GM21367 (cell line): ENCODE measurements around the gene RAB40C.

Experiments
- ATAC-seq: cut with Tn5 transposase; IDR thresholded peaks from one replicate; pipeline ENCODE4 v1.9.1; 2021; ENCODE audit not compliant: unreplicated experiment

RAB40C gene

DNA sequence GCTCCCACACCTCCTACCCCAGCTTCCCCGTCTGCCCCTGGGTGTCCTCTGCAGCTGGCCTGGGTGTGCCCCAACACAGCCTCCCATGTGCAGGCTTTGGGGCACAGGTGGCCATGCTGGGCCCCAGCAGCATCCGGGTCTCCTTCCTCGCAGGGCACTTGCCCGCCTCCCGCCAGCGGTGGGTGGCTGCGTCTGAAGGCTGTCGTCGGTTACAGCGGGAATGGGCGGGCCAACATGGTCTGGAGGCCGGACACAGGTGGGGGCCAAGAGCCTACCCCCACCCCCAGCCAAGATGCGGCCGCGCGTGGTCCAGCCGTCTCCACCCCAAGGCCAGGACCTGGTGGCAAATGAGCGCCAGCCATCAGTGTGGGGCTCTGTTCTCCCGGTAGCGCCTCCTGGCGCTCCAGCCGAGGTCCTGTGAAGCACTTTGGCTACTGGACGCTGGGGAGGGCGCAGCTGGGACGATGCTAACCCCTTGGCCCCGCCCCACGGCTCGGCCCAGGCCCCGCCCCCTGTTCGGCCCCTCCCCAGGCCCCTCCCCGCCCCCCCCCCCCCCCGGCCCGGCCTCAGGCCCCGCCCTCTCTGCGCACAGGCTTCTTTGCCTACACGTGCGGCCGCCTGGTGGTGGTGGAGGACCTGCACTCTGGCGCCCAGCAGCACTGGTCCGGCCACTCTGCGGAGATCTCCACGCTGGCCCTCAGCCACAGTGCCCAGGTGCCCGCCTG is 70.8 kb downstream of the RAB40C start:
- ATAC-seq = no peak

DNA sequence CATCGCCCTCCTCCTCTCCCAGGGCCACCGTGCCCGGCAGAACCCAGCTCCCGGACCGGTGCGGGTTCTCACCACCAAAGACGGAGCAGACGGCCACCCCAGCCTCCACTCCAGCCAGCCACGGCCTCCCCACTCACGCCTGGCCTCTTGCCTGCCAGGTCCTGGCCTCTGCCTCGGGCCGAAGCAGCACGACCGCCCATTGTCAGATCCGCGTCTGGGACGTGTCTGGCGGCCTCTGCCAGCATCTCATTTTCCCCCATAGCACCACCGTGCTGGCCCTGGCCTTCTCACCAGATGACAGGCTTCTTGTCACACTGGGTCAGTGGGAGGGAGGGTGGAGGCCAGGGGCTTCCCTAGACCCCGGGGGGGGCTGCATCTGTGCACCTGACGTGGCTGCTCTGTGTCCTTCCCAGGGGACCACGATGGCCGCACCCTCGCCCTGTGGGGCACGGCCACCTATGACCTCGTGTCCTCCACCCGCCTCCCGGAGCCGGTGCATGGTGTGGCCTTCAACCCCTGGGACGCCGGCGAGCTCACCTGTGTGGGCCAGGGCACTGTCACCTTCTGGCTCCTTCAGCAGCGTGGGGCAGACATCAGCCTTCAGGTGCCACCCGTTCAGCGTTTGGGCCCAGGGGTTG is 71.4 kb downstream of the RAB40C start:
- ATAC-seq = no peak

DNA sequence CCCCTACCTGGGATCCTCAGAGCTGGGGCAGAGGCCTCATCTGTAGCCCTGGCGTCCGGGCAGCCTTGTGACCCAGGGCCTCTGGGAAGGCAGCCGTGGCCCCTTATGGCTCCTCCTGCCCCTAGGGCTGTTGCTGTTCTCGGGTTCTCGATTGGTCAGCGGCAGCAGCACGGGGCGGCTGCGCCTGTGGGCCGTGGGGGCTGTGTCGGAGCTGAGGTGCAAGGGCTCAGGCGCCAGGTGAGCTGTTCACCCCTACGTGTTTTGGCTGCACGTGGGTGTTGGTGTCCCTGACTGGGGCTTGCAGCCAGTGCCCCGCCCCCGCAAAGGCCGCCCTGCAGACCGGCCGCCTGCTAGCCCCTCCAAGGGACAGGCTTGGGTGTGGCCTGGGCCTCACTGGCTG is 72.2 kb downstream of the RAB40C start:
- ATAC-seq = no peak

DNA sequence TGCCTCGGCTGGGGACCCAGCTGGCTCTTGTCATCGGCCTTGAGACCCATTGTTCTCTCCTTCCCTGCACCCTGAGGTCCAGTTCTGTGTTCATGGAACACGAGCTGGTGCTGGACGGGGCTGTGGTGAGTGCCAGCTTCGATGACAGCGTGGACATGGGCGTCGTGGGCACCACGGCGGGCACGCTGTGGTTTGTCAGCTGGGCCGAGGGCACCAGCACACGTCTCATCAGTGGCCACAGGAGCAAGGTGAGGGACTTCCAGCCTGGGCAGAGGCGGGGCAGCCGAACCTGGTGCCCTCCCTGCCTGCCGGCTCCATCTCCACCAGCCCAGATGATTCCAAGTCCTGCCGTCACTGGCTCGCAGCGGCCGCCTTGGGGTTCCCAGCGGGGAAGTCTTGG is 72.7 kb downstream of the RAB40C start:
- ATAC-seq = no peak

DNA sequence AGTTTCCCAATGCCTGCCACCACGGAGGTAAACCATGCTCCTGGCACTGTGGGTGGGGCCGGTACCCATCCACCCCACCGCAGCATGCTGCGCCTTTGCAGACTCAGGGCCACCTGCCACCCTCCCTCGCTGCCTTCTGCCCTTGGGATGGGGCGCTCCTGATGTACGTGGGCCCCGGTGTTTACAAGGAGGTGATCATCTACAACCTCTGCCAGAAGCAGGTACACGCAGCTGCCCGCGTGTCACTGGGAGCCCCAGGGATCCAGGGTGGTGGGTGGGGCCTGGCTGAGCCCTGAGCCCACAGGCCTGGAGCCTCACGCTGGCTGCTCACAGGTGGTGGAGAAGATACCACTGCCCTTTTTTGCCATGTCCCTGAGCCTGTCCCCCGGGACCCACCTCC is 76.7 kb downstream of the RAB40C start:
- no peak for ATAC-seq

DNA sequence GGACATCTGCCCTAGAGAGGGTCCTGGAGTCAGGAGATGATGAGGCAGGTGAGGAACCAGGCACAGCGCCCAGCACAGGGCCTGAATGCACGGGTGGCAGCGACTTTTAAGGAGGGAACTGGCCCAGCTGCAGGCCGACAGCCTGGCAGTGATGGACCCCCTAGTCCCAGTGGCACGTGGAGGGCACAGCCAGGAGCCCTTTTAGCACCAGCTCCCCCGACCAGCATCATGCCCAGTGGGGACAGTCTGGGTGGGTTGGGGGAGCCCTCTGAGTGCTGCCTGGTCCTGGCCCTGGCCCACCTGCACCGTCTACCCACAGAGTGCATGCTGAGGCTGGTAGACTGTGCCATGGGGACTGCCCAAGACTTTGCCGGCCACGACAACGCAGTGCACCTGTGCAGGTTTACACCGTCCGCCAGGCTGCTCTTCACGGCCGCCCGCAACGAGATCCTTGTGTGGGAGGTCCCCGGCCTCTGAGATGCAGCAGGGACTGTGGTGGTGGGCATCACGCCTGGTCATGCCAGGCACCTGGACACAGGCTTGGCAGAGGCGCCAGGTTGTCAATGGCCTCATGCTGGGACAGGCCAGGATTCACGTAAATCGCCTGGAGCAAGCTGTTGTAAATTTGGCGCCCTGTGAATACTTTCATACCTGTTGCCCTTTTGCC is 77.4 kb downstream of the RAB40C start:
- ATAC-seq = no peak

DNA sequence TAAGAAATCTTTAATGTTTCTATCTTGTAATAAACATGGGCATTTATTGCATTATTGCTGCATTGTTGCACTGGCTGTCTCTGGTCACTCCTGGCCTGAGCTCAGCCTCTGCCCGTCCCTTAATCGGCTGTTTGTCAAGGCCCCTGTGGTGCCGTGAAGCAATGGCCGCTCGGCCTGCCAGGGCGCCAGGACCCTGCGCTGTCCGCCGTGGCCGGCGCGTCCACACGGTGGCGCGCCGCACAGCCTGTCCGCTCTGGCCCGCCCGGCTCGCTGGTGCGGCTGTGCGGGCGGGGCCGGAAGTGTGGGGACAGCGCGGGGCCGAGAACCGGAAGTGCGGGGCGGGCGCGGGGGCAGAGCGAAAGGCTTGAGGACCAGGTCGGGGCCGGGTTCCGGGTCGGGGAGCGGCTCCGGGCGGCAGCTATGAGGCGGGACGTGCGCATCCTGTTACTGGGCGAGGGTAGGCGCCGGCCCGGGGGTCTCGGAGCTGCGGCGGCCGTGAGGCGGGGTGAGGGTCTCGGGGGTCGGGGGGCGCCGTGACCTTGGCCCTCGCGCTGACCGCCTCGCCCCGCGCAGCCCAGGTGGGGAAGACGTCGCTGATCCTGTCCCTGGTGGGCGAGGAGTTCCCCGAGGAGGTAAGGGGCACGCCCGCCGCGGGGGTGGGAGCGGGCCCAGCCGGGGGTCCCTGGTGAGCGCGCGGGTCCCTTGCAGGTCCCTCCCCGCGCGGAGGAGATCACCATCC is 78.1 kb downstream of the RAB40C start, which contains the start of gene RHOT2:
Gene RHOT2, plus strand, starts transcription at position 353 of the 739 bp plus-strand sequence. Its CDS starts 68 bp downstream, at position 421.
- peak; percentile 63 for ATAC-seq

DNA sequence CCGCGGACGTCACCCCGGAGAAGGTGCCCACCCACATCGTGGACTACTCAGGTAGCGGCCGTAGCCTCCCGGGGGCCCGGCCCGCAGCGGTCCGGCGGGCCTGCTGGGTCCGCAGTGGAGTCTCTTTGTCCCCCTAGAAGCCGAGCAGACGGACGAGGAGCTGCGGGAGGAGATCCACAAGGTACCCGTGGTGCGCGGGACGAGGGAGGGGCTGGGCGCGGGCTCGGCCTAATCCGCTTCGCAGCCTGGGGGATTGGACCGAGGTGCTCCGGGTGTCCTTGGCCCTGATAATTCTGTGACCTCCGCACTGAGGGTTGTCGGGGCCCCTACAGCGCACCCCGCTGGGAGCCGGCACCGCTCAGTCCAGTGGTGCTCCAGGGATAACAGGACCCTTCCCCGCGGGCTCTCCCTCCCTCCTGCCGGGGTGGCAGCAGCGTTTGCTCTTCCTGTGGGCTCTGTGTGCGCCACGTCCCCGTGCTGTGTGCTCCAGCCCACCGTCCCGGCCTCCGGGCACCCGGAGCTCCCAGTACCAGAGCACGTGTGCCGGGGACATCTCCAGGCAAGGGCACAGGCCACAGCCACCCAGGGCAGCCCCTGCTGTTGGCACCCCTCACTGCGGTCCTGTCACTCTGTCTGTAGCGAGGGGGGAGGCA is 78.8 kb downstream of the RAB40C start:
- ATAC-seq = no peak

DNA sequence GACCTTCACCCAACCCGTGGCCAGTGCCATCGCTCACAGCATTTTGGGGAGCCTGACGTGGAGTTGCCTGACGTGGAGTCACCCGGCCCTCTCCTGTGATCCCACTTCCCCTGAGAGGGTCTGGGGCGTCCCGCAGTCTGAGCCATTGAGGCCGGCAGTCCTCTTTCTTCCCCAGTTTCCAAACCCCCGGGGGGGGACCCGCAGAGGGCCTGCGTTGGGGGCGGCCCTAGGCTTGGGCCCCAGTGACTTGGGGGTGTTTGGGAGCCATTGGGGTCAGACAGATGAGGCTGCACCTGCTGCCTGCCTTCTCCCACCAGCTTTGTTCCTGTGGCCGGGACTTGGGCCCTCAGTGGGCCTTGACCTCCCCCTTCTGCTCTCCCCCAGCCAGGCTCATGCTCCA is 79.8 kb downstream of the RAB40C start:
- ATAC-seq = no peak

DNA sequence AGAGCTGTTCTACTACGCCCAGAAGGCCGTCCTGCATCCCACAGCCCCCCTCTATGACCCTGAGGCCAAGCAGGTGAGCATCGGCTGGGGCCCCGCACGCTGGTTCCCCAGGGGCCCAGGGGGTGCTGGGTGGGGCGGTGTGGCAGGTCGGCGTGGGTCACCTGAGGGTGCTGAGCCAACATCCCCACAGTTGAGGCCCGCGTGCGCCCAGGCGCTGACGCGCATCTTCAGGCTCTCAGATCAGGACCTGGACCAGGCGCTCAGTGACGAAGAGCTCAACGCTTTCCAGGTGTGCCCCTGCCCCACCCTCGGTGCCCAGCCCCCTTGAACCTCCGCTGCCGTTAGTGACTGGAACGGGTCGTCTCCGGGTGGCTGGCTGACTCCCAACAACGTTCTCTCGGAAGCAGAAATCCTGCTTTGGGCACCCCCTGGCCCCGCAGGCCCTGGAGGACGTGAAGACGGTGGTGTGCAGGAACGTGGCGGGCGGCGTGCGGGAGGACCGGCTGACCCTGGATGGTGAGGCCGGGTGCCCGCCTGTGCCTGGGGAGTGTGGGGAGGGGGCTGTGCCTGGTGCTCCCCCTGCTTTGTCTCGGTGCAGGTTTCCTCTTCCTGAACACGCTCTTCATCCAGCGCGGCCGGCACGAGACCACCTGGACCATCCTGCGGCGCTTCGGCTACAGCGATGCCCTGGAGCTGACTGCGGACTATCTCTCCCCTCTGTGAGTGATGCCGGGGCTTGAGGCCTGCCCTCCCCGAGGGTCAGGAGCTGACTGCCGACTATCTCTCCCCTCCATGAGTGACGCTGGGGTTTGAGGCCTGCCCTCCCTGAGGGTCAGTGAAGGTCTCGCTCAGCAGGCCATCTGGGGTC is 80.9 kb downstream of the RAB40C start:
- ATAC-seq = no peak

DNA sequence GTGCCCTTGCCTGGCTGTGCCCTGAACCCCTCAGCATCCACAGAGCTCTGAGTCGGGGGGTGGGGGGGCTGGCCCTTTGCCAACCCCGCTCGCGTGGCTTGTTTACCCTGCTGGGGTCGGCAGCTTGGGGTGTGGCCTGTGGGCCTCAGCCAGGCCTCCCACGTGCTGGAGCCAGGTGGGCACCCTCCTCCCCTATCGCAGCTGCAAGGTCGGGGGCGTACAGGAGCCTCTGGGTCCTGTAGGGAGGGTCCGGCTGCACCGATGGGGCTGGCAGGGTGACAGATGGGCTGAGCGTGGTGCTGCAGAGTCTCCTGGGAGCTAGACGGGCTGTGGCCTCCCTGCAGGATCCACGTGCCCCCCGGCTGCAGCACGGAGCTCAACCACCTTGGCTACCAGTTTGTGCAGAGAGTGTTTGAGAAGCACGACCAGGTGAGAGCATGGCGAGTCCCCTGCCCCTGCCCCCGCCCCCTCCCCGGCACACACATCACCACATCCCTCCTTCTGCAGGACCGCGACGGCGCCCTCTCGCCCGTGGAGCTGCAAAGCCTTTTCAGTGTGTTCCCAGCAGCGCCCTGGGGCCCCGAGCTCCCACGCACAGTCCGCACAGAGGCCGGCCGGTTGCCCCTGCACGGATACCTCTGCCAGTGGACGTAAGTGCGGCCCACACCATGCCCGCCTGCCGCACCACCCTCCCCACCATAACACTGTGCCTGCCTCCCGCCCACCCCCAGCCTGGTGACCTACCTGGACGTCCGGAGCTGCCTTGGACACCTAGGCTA is 81.7 kb downstream of the RAB40C start:
- no peak for ATAC-seq

DNA sequence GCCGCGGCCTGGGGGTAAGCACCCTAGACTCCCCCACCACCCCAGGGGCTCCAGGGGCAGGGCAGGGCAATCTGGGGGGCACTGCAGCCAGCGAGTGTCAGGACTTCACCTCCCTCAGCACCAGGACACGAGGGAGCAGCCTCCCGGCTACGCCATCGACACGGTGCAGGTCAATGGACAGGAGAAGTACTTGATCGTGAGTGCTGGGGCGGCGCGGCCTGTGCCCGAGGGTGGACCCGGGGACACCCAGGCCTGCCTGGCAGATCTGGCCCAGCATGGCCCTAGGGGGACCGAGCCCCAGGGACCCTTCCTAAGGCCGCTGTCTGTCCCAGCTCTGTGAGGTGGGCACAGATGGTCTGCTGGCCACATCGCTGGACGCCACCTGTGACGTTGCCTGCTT is 82.5 kb downstream of the RAB40C start:
- no peak for ATAC-seq

DNA sequence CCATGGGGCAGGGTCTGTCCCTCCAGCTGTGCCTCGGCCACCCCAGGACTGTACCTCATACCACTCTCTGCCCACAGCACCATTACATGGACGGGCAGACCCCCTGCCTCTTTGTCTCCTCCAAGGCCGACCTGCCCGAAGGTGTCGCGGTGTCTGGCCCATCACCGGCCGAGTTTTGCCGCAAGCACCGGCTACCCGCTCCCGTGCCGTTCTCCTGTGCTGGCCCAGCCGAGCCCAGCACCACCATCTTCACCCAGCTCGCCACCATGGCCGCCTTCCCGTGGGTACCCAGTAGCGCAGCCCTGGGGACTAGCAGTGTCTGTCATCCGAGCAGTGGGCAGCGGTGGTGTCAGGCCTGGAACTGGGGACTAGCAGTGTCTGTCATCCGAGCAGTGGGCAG is 83.0 kb downstream of the RAB40C start:
- no peak for ATAC-seq

DNA sequence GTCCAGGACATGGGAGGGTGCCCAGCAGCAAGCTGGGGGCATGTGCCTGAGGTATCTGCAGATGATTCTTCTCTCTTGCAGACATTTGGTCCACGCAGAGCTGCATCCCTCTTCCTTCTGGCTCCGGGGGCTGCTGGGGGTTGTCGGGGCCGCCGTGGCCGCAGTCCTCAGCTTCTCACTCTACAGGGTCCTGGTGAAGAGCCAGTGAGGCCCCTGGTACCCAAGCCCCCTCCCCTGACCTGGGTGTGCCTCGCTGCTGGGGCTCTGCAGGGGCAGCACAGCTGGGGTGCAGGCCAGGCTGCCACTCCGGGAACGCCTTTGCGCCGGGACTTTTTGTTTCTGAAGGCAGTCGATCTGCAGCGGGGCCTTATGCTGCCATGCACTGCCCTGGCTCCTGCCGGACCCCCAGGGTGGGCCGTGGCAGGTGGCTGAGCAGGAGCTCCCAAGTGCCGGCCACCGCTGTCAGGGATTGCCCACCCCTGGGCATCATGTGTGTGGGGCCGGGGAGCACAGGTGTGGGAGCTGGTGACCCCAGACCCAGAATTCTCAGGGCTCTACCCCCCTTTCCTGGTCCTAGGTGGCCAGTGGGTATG is 83.6 kb downstream of the RAB40C start:
- no peak for ATAC-seq

DNA sequence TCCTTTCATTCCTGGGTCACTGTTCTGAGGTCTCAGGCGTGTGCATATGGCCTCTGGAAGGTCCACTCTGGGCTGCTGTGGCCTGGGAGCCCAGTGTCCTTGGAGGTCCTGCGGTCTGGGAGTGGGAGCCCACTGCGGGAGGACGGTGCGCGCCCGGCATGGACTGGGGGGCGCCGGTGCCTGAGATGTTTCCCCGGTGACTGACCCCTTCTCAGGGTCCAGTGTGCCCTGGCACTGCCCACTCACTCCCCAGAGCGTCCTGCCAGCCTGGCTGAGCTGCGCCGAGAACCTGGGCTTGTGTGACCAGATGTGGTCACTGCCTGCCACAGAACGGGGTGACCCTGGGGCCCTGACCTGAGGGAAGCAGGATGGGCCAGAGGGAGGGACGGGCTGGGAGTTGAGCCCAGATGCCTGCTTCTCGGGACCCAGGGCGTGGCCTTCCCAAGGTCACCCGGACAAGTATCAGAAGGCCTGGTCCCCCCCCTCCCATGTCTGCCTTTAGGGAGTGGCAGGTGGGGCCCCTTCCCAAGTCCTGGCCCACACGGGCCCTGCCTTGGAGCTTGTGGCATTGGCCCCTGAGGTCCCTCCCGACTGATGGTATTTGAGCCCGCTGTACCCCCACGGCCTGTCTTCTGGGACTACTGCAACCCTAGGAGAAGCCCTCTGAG is 84.5 kb downstream of the RAB40C start:
- ATAC-seq = no peak

DNA sequence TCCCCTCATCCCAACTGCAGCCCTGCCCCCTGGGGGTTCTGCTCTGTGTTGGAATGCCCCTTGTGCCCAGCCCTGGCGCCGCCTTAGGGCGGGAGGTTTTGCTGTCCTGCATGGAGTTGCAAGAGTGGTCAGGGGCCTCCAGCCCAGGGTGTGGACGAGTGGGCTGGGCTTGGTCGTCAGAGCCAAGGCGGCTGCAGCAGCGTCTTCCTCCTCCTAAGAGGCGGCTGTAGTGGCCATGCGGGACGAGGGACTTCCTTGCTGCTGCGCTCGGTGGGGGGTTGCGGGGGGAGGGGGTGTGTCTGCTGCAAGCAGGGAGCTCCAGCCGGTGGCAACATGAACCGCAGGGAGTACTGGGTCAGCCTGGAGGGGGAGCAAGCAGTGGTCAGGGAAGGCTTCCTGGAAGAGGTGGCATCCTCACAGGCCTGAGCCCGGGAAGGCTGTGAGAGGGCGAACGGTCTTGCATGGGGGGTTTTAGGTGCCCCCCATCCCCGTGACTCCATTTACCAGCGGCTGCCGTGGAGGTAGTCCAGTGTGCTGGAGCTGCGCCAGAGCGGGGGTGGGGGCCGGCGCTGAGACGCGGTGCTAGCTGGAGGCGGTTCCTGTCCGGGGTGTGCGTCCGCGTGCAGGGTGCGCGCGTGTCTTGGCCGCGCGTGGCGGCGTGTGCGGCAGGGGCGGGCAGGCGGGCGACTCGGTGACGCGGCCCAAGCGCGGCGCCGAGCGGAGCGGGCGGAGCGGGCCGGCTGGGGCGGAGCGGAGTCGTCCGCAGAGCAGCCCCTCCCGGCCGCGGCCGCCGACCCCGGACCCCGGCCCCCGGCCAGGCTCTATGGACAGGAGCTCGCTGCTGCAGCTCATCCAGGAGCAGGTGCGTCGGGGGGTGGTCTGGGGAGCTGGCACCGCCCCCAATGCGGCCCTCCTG is 85.4 kb downstream of the RAB40C start, which contains the start of gene RHBDL1:
Gene RHBDL1, plus strand, starts transcription at position 704 of the 916 bp plus-strand sequence. Its CDS starts 120 bp downstream, at position 824.
- no peak for ATAC-seq

DNA sequence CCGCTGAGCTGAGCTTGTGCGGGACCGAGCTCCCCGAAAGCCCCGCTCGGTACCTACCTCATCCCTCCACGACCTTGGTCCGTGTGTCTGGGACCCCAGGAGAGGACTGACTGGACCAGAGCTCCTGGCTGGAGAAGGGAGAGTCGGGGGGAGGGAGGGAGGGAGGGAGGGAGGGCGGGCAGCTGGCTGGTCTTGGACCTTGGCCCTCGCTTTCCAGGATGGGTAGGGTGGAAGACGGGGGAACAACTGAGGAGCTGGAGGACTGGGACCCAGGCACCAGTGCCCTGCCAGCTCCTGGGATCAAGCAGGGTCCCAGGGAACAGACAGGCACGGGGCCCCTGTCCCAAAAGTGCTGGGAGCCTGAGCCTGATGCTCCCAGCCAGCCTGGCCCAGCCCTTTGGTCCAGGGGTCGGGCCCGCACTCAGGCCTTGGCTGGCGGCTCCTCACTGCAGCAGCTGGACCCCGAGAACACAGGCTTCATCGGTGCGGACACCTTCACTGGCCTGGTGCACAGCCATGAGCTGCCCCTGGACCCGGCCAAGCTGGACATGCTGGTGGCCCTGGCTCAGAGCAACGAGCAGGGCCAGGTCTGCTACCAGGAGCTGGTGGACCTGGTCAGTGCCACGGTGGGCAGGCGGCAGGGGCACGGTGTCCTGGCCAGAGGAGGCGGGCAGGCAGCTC is 86.2 kb downstream of the RAB40C start:
- ATAC-seq = no peak
